CD4-positive, alpha-beta T cell treated with Interleukin-2 at 100 ng/mL for 4 hours (primary cell): ENCODE measurements around the gene MPHOSPH10.
A peak's percentile ranks its signal among the peaks of the same experiment; 100 is the strongest.
"Not testable (repeated sequence)": the region's sequence is repeated elsewhere in the genome, so short reads cannot be mapped to it uniquely, and the experiment has no call there.

Experiments used
- DNase-seq: peaks from one replicate; pipeline ENCODE4 v3.0.0-alpha.2; 2020; ENCODE audit warnings: low spot score

Gene MPHOSPH10

GRCh38 chr2:71122387-71123298 lies 7.8 kb upstream of the MPHOSPH10 start:
- DNase-seq, result no peak

- no peak for DNase-seq
These were observed 4.7 kb upstream of the MPHOSPH10 start for GRCh38 chr2:71125506-71126294.

DNA sequence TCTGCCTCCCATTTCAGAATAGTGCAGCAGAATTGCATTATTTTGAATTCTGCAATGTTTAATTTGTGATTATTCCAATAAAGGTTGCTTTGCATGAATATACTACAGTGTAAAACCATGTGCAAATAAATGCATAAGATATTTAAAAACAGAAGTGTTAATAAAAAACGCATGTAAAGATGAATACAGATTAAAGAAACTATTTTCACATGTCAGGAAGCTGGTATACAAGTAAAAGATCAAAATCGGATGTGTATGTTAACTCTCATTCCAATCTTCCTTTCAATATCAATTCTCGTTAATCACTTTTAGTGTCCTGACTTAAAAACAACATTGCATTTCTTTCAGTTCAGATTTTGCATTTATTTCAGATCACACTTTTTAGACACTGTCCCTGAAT lies 3.5 kb upstream of the MPHOSPH10 start:
- no peak for DNase-seq

DNA sequence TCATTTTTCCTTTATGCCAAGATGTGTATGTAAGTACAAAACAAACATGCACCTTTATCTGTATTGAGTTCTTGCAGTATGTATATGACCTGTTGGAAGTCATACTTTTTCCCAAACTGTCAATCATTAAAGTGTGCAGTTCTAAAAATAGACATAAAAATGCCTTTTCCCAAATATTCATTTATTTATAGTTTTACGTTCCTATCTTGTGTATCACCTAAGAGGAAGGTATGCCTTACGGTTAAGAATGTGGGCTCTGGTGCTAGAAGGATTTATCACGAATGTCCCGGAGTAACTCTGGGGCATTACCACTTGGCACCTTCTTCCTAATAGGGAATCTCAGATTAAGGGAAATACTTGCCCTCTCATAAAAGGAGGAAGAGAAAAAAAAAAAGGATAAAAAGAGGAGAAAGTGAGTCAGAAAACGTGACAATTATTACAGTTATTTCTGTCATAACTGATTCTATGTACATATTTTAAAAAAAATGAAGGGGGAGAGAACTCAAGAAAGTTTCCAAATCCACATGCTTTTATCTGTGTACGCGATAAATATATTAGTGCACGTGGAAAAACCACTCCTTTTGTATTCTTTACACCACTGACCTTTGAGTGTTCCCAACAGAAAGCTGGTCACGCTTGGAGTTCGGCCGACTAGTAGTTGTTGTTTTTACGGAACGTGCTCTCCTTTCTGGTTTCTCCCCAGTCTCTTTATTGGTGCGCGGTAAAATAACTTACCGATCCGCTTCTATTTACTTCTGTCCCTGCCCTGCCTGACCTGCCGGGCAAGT lies 1.1 kb upstream of the MPHOSPH10 start:
- no peak for DNase-seq

DNA sequence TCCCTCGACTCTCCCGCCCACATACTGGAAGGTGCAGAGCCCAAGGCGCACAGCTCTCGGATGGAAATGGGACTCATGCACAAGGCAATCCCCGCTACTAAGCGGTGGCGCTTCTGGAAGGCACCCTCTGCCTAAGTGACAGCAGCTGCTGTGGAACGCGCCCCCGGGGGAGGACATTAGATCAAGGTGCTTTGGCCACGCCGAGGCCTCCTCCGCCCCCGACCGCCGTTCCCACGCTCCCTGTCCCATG lies 607 bp upstream of the MPHOSPH10 start:
- DNase-seq, result no peak

DNA sequence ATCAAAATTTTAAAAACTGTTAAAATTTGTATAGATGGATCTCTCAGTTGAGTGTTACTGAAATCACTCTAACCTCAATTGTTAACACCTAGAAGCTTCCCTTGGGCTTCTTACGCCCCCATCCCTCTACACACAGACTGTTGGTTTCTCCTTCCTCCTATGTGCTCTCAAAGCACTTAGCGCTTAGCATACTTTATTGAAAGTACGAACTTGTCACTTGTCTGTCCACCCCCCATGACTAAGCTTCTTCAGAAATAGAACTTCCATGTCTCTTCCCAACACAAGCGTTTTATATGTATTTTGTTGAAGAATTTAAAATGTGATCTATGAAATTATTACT lies 441 bp downstream of the MPHOSPH10 start:
- peak; percentile 16 for DNase-seq

GRCh38 chr2:71131387-71132166 lies 1.1 kb downstream of the MPHOSPH10 start:
- not testable (repeated sequence) for DNase-seq

- no peak for DNase-seq
These were observed 3.2 kb downstream of the MPHOSPH10 start for GRCh38 chr2:71133603-71134002.

DNA sequence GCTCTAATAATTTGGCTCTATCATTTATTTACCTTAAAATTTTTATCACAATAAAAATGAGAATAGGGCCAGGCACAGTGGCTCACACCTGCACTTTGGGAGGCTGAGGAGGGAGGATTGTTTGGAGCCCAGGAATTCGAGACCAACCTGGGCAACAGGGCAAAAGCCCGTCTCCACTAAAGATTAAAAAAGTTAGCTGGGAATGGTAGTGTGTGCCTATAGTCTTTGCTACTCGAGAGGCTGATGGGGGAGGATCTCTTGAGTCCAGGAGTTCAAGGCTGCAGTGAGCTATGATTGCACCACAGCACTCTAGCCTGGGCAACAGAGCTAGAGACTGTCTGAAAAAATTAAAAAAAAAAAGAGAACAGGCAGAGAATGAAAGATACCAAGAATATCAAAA lies 5.7 kb downstream of the MPHOSPH10 start:
- no peak for DNase-seq

GRCh38 chr2:71143782-71144181 lies 13.3 kb downstream of the MPHOSPH10 start:
- no peak for DNase-seq

- DNase-seq, result no peak
These were observed 18.2 kb downstream of the MPHOSPH10 start for GRCh38 chr2:71148506-71149063.

- no peak for DNase-seq
These were observed 19.8 kb downstream of the MPHOSPH10 start for GRCh38 chr2:71150082-71150816.

DNA sequence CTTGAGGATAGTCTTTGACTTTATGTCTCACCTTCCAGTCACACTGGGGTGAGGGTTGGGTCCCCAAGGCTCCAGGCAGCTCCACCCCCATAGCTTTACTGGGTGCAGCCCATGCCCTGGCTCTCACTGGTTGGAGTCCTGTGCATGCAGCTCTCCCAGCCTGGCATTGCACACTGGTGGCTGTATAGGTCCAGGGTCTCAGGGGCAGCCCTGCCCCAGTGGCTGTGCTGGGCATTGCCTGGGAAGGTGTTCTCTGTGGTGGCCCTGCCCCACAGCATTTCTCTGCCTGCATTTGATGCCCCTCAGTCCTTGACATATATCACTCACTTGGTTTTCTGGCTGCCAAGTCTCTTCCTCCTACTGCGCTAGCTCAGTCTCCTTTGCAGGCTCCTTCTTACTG lies 21.2 kb downstream of the MPHOSPH10 start:
- DNase-seq, result no peak

DNA sequence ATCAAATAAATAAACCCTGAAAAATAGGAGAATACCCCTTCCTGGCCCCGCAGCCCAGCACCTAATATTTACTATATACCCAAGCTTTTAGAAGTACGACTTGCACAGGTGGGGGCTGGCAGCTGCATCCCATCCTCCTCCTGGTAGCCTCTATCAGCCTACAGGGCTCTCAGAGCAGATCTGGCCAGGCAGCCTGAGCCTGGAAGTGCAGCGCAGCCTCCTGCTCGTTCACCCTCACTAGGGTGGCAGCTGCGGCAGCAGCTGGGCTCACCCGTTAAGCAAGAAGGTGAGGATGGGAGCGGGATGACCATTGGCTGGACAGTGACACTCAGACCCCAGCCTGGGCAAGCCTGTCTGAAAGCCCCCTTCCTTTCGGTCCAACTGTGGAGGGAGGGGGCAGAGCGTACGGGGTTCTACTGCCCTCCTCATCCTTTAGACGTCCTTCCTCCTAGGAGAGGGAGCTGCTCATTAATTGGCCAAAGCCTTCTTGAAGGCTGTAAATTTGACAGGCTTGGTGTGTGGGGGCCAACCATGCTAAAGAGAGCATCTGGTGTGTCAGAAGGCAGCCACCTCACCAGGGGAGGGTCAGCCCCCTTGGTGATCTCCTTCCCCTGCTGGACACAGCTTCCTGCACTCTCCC lies 23.3 kb downstream of the MPHOSPH10 start:
- no peak for DNase-seq

DNA sequence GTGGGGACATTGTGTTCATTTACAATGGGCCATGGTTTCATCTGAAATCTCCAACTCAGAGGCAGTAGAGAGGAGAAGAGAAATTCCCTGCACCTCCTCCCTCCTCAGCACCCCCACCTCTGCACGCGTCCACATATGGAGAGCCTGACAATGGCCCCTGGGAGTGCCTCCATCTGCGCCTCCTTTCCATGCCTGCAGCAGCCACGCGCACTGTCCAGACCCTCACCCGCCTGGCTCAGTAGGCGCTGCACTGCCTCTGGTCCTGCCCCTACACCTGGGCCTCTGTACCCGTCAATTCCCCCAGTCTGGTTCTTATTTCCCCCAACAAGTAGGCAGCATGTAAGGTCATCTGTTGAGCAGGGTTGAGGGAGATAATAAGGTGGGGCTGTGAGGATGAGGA lies 23.8 kb downstream of the MPHOSPH10 start:
- no peak for DNase-seq

DNA sequence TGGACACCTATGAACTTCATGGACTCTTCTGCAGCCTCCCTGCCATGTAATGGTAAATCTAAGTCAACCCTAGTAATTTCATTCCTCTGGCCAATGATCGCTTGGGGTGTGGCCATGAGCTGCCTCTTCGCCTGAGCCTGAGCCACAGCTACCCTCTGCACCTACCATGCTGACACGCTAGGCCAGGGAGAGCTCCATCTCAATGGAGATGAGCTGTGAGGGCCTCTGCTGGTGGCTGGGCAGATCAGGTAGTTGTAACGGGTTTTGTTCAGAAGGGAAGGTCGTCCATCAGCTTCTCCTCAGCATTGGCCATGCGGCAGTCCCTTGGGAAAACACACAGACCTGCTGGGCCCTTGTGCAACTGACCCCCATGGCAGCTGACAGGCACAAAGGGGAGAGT lies 24.4 kb downstream of the MPHOSPH10 start:
- DNase-seq, result no peak

DNA sequence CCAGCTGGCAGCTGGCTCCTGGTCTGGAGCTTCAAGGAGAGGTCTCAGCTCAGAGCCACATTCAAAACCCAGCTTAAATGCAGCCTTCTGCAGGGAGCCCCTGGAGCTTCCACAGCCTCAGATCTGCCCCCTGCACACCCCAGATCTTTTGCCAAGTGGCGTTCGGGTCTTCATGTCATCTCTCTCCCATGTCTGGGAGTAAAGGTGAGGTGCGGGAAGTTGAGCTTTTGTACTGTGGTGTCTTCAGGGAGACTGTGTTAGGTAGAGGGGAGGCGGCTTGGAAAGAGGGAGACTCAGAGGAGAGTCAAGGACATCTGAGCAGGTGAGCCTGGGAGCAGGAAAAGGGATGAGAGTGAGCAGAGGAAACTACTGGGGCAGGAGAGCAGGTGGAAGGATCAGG lies 25.4 kb downstream of the MPHOSPH10 start:
- no peak for DNase-seq

- DNase-seq, result no peak
These were observed 26.1 kb downstream of the MPHOSPH10 start for GRCh38 chr2:71156573-71156972.

GRCh38 chr2:71157124-71157793 lies 26.8 kb downstream of the MPHOSPH10 start:
- DNase-seq, result peak; percentile 48

DNA sequence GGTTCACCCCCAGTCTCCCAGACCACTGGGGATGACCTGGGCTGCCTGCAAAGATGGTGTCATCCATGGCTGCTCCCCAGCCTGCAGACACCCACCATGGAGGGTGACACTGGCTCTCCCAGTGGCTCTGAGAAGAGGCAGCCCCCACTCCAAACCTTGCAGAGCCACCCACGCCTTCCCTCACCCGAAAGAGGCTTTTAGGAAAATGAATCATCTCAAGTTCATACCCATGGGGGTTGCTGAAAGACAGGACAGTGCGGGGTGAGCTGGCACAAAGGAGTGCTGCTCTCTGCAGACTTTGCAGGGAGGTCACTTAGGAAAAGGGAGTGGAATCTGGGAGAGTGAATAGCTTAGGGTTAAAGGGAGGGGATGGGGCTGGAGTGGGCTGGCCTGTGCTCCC lies 36.4 kb downstream of the MPHOSPH10 start:
- DNase-seq, result no peak
